Heart left ventricle (tissue), 13 donors: ENCODE data around the gene NAPB.

Source experiments
- CTCF ChIP-seq, 12 donors: fragments of 200-600 bp; sonication (generic) in 4 of 12; IDR thresholded peaks; one replicate each; pipeline versions ENCODE4 v1.5.0 to v1.8.0; 2018 to 2022; ENCODE audit warnings: antibody characterized with exemption in 12 of 12, mild to moderate bottlenecking in 5 of 12
- POLR2A ChIP-seq, 2 donors: fragments of 450-650 bp; IDR thresholded peaks; one replicate each; pipeline ENCODE4 v1.6.1; 2017; ENCODE audit warnings: antibody characterized with exemption in 2 of 2, mild to moderate bottlenecking in 2 of 2, moderate library complexity in 2 of 2
- donor health status: ischemic (EF 13 %, LVEDD 7.1; RV severe dilation, severe dysfunction).
- donor health status: DM: no; HTN: yes; CAD: no.
- donor health status: DM: no; HTN: no; CAD: no.
- donor health status: ischemic (EF 25% LVEDD 6.9; RV normal size, moderate dysfunction).
- donor health status: ischemic (EF 25% LVEDD 5.7; RV mildly dilated, moderate dysfunction).
- donor health status: ischemic (EF 35%, LVEDD 5.7; RV mildly dilated, moderate dysfunction).
- donor health status: nonischemic (EF 11% LVEDD 7.7; RV severe dilation, severe dysfunction).
- donor health status: DM: yes; HTN: yes; CAD: no.
- donor health status: PGD.
- donor health status: ischemic (EF 29% LVEDD 5.4; RV normal size, mild dysfunction).
- donor health status: nonischemic (EF 23%, LVEDD 6.1; RV moderate dilation, normal function).

DNA sequence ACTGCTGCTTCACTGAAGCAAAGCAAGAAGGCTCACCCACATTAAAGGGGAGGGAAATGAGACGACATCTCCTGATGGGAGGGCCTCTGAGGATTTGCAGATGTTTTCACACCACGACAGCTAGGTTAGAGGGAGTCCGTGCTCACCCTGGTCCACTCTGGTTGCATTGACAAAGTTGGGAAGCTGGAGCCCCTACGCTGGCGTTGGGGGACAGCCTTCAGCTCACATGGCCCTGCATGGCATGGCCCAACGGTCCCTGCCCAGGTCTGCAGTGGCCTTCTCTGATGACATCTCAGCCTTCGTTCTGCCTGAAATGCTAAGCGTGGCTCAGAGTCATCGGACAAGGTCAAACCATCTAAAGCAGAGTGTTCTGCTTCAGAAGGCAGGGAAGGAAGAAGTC lies 3.8 kb upstream of the NAPB start:
- no peak for TF ChIP-seq CTCF (IDR thresholded peaks at IDR 0.05)
- no peak for TF ChIP-seq POLR2A (IDR thresholded peaks at IDR 0.05)
